ENCODE data around the gene IFT74. TPM values are rescaled to one million over a fixed set of nuclear protein-coding genes. Genes with fewer than 3 reads are reported as not detected.

The IFT74 gene
- total RNA-seq, 1 experiment from 2014 or later: 28.7 TPM

- CTCF ChIA-PET: interaction anchor here (0.6 kb wide), 1 partner anchor 37 kb away, joined by 3 read pairs; no protein-coding TSS in a partner anchor
- H3K27ac Mint-ChIP-seq (ENCODE audit: low read depth, unreplicated experiment): no peak overlapping the region
- H3K27me3 Mint-ChIP-seq (ENCODE audit: insufficient read depth, unreplicated experiment): no peaks in the 10 kb centered on the region
- intact Hi-C loops (cut with micrococcal nuclease): no loop called here
- POLR2A ChIA-PET: interaction anchor here (0.7 to 1.1 kb wide), 3 partner anchors 9 to 57 kb away, joined by 3 to 4 read pairs (median 3); no protein-coding TSS in a partner anchor
- H3K9me3 Mint-ChIP-seq (ENCODE audit: unreplicated experiment): no peaks in the 10 kb centered on the region
- H3K4me3 Mint-ChIP-seq (ENCODE audit: unreplicated experiment): no peak overlapping the region
- no peaks in the 10 kb centered on the region for H3K36me3 Mint-ChIP-seq (ENCODE audit: insufficient read depth, unreplicated experiment)
- no peak for TF ChIP-seq CTCF (IDR thresholded peaks at IDR 0.05; ENCODE audit: unreplicated experiment)
- H3K4me1 Mint-ChIP-seq (ENCODE audit: insufficient read depth, unreplicated experiment): peaks cover 7% of the 10 kb centered on the region
- BruUV-seq (replicated peaks): no TSS peak
- DNase-seq (ENCODE audit: unreplicated experiment): peak; percentile 36
These were observed 138.6 kb downstream of the IFT74 start for GRCh38 chr9:27094640-27095298.

GRCh38 chr9:27107241-27107640, 151.0 kb downstream of the IFT74 start:
- POLR2A ChIA-PET: interaction anchor here (0.6 kb wide), 1 partner anchor 13 kb away, joined by 3 read pairs; no protein-coding TSS in a partner anchor
- H3K9me3 Mint-ChIP-seq (ENCODE audit: unreplicated experiment): no peaks in the 10 kb centered on the region
- BruUV-seq (replicated peaks): no TSS peak
- no peaks in the 10 kb centered on the region for H3K27me3 Mint-ChIP-seq (ENCODE audit: insufficient read depth, unreplicated experiment)
- intact Hi-C loops (cut with micrococcal nuclease): no loop called here
- CTCF ChIA-PET: interaction anchor here (0.6 kb wide), 1 partner anchor 1795 kb away, joined by 3 read pairs; no protein-coding TSS in a partner anchor
- no peaks in the 10 kb centered on the region for H3K4me1 Mint-ChIP-seq (ENCODE audit: insufficient read depth, unreplicated experiment)
- no peak overlapping the region for H3K4me3 Mint-ChIP-seq (ENCODE audit: unreplicated experiment)
- H3K27ac Mint-ChIP-seq (ENCODE audit: low read depth, unreplicated experiment): no peak overlapping the region
- H3K36me3 Mint-ChIP-seq (ENCODE audit: insufficient read depth, unreplicated experiment): peaks cover 4% of the 10 kb centered on the region
- no peak for TF ChIP-seq CTCF (IDR thresholded peaks at IDR 0.05; ENCODE audit: unreplicated experiment)
- no peak for DNase-seq (ENCODE audit: unreplicated experiment)

GRCh38 chr9:27108981-27109541, 152.8 kb downstream of the IFT74 start, which contains the start of gene TEK:
Gene TEK, plus strand, starts transcription at chr9:27109225. Its CDS starts 366 bp downstream, at chr9:27109591.
- H3K27ac Mint-ChIP-seq (ENCODE audit: low read depth, unreplicated experiment): no peak within 1 kb of the TSS
- TF ChIP-seq CTCF (IDR thresholded peaks at IDR 0.05; ENCODE audit: unreplicated experiment): no peak
- DNase-seq (ENCODE audit: unreplicated experiment): no peak
- H3K27me3 Mint-ChIP-seq (ENCODE audit: insufficient read depth, unreplicated experiment): no peaks in the 10 kb centered on the region
- peaks cover 4% of the 10 kb centered on the region for H3K36me3 Mint-ChIP-seq (ENCODE audit: insufficient read depth, unreplicated experiment)
- POLR2A ChIA-PET: no interaction called here
- intact Hi-C loops (cut with micrococcal nuclease): no loop called here
- BruUV-seq (replicated peaks): no TSS peak
- CTCF ChIA-PET: no interaction called here
- no peaks in the 10 kb centered on the region for H3K9me3 Mint-ChIP-seq (ENCODE audit: unreplicated experiment)
- no peak within 1 kb of the TSS for H3K4me3 Mint-ChIP-seq (ENCODE audit: unreplicated experiment)
- H3K4me1 Mint-ChIP-seq (ENCODE audit: insufficient read depth, unreplicated experiment): no peaks in the 10 kb centered on the region

DNA sequence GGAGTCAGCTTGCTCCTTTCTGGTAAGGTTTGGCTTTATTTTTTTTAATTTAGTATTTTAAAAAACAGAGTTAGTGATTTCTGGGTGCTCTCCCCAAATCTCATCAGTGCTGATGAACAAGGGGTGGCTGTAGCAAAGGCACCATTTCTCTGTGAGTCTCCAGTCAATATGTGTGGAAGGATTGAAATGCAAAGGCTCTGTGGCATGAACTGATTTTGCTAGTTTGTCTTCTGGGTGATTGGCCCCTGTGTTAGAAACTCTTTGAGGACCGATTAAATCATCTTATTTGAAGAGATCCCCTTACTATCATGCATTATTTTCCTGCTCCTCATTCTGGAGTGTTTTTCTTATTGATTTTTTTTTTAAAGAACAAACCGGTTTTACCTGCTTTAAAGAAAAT, 153.4 kb downstream of the IFT74 start:
- Mint-ChIP-seq H3K27ac (ENCODE audit: low read depth, unreplicated experiment) (no peak overlapping the region), H3K4me3 (ENCODE audit: unreplicated experiment) (no peak overlapping the region), H3K9me3 (ENCODE audit: unreplicated experiment) (no peaks in the 10 kb centered on the region), H3K36me3 (ENCODE audit: insufficient read depth, unreplicated experiment) (peaks cover 4% of the 10 kb centered on the region), H3K4me1 (ENCODE audit: insufficient read depth, unreplicated experiment) (no peaks in the 10 kb centered on the region), H3K27me3 (ENCODE audit: insufficient read depth, unreplicated experiment) (no peaks in the 10 kb centered on the region)
- POLR2A ChIA-PET: no interaction called here
- intact Hi-C loops (cut with micrococcal nuclease): no loop called here
- no TSS peak for BruUV-seq (replicated peaks)
- TF ChIP-seq CTCF (IDR thresholded peaks at IDR 0.05; ENCODE audit: unreplicated experiment): no peak
- CTCF ChIA-PET: no interaction called here
- DNase-seq (ENCODE audit: unreplicated experiment): no peak

Measured in MCF 10A (cell line).